Adipocyte (in vitro differentiated cells): ENCODE measurements around the gene RALB.

Experiments
- DNase-seq: peaks from one replicate; pipeline ENCODE4 v3.0.0-alpha.2; 2015; ENCODE audit warnings: low read depth
- H3K27me3 ChIP-seq: replicated peaks from 2 replicates; pipeline ENCODE4 v1.7.0; 2013; ENCODE audit warnings: mild to moderate bottlenecking, low read length, moderate library complexity; ENCODE audit not compliant: control insufficient read depth, insufficient read depth
- H3K36me3 ChIP-seq: 2 replicates; pipeline ENCODE4 v1.7.0; 2013; ENCODE audit warnings: low read length, mild to moderate bottlenecking, moderate library complexity; ENCODE audit not compliant: control insufficient read depth, insufficient read depth, severe bottlenecking
- H3K4me1 ChIP-seq: 2 replicates; pipeline ENCODE4 v1.7.0; 2013; ENCODE audit warnings: mild to moderate bottlenecking, low read length, moderate library complexity; ENCODE audit not compliant: control insufficient read depth, insufficient read depth
- H3K4me3 ChIP-seq: 2 replicates; pipeline ENCODE4 v1.7.0; 2013; ENCODE audit warnings: mild to moderate bottlenecking, low read length, moderate library complexity
- H3K9ac ChIP-seq: 2 replicates; pipeline ENCODE4 v1.7.0; 2013; ENCODE audit warnings: mild to moderate bottlenecking, low read length, moderate library complexity
- H3K9me3 ChIP-seq: 2 replicates; pipeline ENCODE4 v1.7.0; 2013; ENCODE audit warnings: mild to moderate bottlenecking, low read length, moderate library complexity; ENCODE audit not compliant: control insufficient read depth

The RALB gene

GRCh38 chr2:120246546-120247300 lies 5.9 kb upstream of the RALB start:
- Histone ChIP-seq H3K27me3 (peaks cover 5% of the 10 kb centered on the region), H3K9me3 (no peaks in the 10 kb centered on the region), H3K4me1 (no peaks in the 10 kb centered on the region), H3K36me3 (no peaks in the 10 kb centered on the region), H3K4me3 (no peak overlapping the region), H3K9ac (no peak overlapping the region)
- no peak for DNase-seq

DNA sequence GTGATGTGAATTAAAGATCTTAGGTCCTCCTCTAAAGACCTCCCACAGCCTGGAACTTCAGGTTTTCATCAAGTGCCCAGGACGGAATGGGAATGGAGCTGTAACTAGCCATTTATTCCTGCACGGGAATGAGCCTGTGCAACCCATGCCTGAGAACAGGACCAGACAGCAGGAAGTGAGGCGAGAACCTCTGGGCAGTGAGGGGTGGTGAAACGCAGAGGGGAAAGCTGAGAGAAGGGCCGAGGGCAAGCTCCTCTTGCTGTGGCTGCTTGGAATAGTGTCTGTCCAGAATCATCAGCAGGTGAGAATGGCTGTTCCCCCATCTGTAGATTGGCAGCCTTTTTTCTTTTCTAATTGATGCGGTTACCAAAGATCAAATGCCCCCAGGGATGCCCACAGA lies 4.8 kb upstream of the RALB start:
- Histone ChIP-seq H3K9me3 (no peaks in the 10 kb centered on the region), H3K4me3 (no peak overlapping the region), H3K9ac (no peak overlapping the region), H3K36me3 (no peaks in the 10 kb centered on the region), H3K4me1 (peaks cover 4% of the 10 kb centered on the region), H3K27me3 (peaks cover 5% of the 10 kb centered on the region)
- no peak for DNase-seq

DNA sequence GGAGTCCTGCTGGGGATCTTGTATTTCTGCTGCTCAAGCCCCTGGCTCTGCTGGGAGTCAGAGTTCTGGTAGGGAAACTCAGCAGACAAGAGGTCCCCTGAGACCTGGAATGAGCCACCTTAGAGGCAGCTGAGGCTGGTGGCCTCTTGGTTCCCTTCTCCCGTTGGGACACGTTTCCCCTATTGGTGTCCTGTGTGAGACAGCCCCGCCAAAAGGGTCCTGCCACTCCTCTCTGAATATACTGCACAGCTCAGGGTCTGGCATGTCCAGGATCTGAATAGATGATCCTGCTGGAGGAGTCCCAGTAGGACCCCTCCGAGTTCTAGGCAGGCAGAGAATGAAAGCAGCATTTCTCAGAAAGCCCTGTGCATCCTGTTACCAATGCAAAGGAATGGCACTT lies 2.0 kb upstream of the RALB start:
- Histone ChIP-seq H3K36me3 (no peaks in the 10 kb centered on the region), H3K4me1 (peaks cover 15% of the 10 kb centered on the region), H3K27me3 (peaks cover 5% of the 10 kb centered on the region), H3K9ac (no peak overlapping the region), H3K4me3 (no peak overlapping the region), H3K9me3 (no peaks in the 10 kb centered on the region)
- DNase-seq: no peak

DNA sequence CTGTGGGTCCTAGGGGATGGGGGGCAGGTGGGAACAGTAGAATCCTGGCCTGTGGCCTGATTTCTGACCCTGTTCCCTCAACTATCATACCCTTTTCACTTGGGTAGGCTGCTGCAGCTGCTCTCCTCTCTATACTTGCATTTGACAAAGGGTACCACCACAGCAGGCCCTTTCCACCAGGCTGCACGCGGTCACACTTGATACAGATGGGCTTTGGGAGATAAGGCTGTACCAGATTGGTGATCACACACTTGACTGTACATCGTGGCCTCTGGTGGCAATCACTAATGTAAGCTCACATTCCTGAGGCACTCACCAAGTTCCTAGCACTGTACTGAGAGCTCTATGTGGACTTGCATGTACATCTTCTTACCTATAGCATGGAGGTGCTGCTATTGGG lies 1.6 kb upstream of the RALB start:
- peaks cover 5% of the 10 kb centered on the region for H3K27me3 ChIP-seq
- H3K4me1 ChIP-seq: peaks cover 15% of the 10 kb centered on the region
- no peaks in the 10 kb centered on the region for H3K9me3 ChIP-seq
- no peak overlapping the region for H3K4me3 ChIP-seq
- DNase-seq: no peak
- H3K9ac ChIP-seq: no peak overlapping the region
- H3K36me3 ChIP-seq: no peaks in the 10 kb centered on the region

DNA sequence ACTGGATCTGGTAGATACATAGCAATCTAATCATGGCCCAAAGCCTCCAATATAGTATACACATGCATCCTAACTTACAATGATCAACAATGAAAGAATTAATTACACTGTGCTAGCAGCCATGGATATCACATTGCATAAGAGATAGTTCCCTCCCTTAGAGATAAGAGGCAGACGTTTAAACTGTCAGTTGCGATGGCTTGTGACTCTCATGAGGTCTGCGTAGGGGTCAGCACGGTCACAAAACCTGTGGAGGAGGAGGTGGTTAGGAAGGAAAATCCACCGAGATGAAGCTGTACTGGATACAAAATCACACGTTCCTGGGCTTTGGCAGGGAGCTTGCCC lies 800 bp upstream of the RALB start:
- H3K27me3 ChIP-seq: peaks cover 5% of the 10 kb centered on the region
- DNase-seq: no peak
- peak overlapping the region; percentile 78 for H3K9ac ChIP-seq
- peaks cover 15% of the 10 kb centered on the region for H3K4me1 ChIP-seq
- H3K36me3 ChIP-seq: no peaks in the 10 kb centered on the region
- H3K4me3 ChIP-seq: peak overlapping the region; percentile 89
- H3K9me3 ChIP-seq: no peaks in the 10 kb centered on the region

GRCh38 chr2:120253021-120253882 lies 600 bp downstream of the RALB start:
- H3K36me3 ChIP-seq: no peaks in the 10 kb centered on the region
- peaks cover 18% of the 10 kb centered on the region for H3K4me1 ChIP-seq
- H3K4me3 ChIP-seq: peak overlapping the region; percentile 89
- DNase-seq: peak; percentile 94
- no peaks in the 10 kb centered on the region for H3K9me3 ChIP-seq
- no peaks in the 10 kb centered on the region for H3K27me3 ChIP-seq
- H3K9ac ChIP-seq: peak overlapping the region; percentile 90

DNA sequence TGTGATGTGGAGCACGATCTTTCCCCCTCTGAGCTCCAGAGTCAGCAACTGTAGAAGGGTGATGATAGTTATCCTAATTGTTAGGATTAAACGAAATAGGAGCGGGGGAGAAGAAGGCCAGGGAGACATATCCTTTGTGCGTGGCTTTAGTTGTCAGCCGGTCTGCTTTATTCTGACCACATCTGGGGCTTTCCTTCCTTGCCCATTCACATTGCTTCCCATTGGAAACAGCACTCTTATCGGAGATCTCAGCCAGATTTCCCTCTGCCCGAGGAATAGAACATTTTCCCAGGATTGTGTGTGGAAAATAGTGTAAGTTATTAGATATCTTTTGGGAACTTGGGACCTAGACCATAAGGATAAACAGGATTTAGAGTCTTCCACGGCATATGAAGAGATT lies 1.5 kb downstream of the RALB start:
- no peaks in the 10 kb centered on the region for H3K36me3 ChIP-seq
- H3K4me3 ChIP-seq: peak overlapping the region; percentile 89
- DNase-seq: no peak

DNA sequence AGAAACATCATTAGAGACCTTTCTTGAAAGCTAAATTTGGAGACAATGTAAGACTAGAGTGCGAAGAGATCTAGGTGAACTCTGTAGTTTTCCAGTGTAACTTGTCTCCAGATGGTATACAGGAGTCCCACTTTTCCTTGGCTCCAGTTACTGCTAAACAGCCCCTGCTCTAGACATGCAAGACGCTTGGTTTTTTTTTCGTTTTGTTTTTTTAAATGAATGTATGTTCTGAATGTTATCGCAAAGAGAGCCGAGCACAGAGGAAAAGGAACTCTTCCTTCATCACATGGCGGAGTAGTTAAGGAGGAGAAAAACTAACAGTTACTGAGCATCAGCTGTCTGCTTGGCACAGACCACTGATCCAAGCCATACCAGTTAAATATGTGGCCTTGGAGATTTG lies 2.4 kb downstream of the RALB start:
- Histone ChIP-seq H3K4me1 (peaks cover 18% of the 10 kb centered on the region), H3K27me3 (no peaks in the 10 kb centered on the region), H3K4me3 (no peak overlapping the region), H3K9ac (no peak overlapping the region), H3K9me3 (no peaks in the 10 kb centered on the region), H3K36me3 (no peaks in the 10 kb centered on the region)
- DNase-seq: no peak

More for the DNA sequence above, 1.5 kb downstream of the RALB start:
- Histone ChIP-seq H3K9ac (peak overlapping the region; percentile 90), H3K27me3 (no peaks in the 10 kb centered on the region), H3K4me1 (peaks cover 18% of the 10 kb centered on the region), H3K9me3 (no peaks in the 10 kb centered on the region)

GRCh38 chr2:120255986-120256650 lies 3.5 kb downstream of the RALB start:
- DNase-seq: no peak
- Histone ChIP-seq H3K27me3 (no peaks in the 10 kb centered on the region), H3K9me3 (no peaks in the 10 kb centered on the region), H3K4me1 (peaks cover 18% of the 10 kb centered on the region), H3K9ac (no peak overlapping the region), H3K4me3 (no peak overlapping the region), H3K36me3 (no peaks in the 10 kb centered on the region)

DNA sequence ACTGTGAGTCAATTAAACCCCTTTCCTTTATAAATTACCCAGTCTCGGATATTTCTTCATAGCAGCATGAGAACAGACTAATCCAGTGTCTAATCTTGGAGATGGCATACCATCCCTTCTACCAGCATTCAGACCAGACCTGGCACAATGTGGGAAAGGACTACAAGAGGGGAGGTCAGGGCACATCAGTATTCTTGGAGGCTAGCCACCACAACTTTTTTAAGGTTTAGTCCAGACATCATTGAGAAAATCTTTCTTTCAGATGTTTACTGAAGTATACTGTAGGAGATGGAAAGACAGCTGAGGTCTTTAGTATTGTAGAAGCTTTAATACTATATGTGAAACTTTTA lies 4.0 kb downstream of the RALB start:
- Histone ChIP-seq H3K27me3 (no peaks in the 10 kb centered on the region), H3K4me1 (peaks cover 18% of the 10 kb centered on the region), H3K9me3 (no peaks in the 10 kb centered on the region), H3K4me3 (no peak overlapping the region), H3K9ac (no peak overlapping the region), H3K36me3 (no peaks in the 10 kb centered on the region)
- no peak for DNase-seq

DNA sequence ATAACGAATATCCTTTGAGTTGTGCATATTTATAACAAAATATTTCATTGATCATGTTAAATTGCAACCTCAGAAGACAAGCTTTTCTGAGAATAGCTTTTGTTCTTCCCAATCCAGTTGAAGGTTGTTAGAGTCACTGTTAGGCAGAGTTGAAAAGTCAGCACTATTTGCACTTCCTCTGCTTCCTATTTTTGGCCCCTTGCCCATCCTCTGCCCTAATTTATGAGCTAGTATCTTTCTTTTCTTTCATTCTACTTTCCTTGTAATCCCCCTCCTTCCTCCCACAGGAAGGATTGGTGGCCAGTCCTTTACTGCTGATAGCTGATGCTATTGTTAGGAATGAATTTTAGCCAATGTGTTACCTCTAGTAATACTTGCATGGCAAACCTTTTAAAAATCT lies 4.9 kb downstream of the RALB start:
- Histone ChIP-seq H3K9ac (no peak overlapping the region), H3K4me3 (no peak overlapping the region), H3K9me3 (no peaks in the 10 kb centered on the region), H3K36me3 (no peaks in the 10 kb centered on the region), H3K4me1 (peaks cover 16% of the 10 kb centered on the region), H3K27me3 (no peaks in the 10 kb centered on the region)
- no peak for DNase-seq
